ENCODE data around the gene TBC1D24.
"Not testable (repeated sequence)": the region's sequence is repeated elsewhere in the genome, so short reads cannot be mapped to it uniquely, and the experiment has no call there.

Gene TBC1D24

DNA sequence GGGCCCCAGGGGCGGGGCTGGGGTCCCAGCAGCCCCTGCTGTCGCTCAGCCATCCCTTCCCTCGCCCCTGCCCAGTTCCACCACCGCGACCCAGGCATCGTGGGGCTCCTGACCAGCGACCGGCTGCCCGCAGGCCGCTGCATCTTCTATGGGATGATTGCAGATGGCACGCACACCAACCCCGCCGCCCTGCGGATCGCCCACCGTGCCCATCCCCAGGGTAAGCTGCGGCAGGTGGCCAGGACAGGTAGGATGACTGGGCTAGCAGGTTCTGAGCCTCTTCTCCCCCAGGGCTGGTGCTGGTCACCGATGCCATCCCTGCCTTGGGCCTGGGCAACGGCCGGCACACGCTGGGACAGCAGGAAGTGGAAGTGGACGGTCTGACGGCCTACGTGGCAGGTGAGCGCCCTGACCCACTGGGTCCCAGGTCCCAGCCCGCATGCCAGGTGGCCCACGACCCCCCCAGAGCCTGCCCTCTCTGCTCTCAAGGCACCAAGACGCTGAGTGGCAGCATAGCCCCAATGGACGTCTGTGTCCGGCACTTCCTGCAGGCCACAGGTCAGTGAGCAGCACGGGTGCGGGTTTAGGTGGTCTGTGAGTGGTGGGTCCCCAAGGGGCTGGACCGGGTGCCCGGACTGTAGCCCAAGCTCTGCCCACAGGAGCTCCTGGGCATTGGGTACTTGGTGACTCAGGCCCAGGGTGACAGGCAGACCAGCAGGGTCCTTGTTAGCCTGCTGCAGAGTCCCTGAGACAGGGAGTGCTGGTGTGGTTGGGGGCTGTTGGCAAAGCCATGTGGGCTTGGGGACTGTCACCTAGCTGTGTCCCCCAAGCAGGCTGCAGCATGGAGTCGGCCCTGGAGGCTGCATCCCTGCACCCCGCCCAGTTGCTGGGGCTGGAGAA lies 53.5 kb downstream of the TBC1D24 start:
- Histone ChIP-seq H3K4me1 (ENCODE audit: insufficient read depth, low read length) (peaks cover 5% of the 10 kb centered on the region), H3K27me3 (ENCODE audit: control insufficient read depth in 1 of 2, insufficient read depth in 2 of 2, low read length in 2 of 2) (no peaks in the 10 kb centered on the region), H3K4me3 (ENCODE audit: low read depth in 1 of 2, low read length in 2 of 2) (no peak overlapping the region), H3K36me3 (ENCODE audit: insufficient read depth, low read length) (peaks cover 33% of the 10 kb centered on the region), H3K9me3 (ENCODE audit: low read length) (no peaks in the 10 kb centered on the region), H3K9ac (ENCODE audit: low read length) (no peak overlapping the region), H3K27ac (ENCODE audit: low read depth, low read length) (no peak overlapping the region)

- no peaks in the 10 kb centered on the region for H3K9me3 ChIP-seq (ENCODE audit: low read length)
- peaks cover 26% of the 10 kb centered on the region for H3K36me3 ChIP-seq (ENCODE audit: insufficient read depth, low read length)
- no peak overlapping the region for H3K9ac ChIP-seq (ENCODE audit: low read length)
- no peak overlapping the region for H3K27ac ChIP-seq (ENCODE audit: low read depth, low read length)
- no peak overlapping the region for H3K4me3 ChIP-seq (ENCODE audit: low read depth in 1 of 2, low read length in 2 of 2)
- peaks cover 5% of the 10 kb centered on the region for H3K4me1 ChIP-seq (ENCODE audit: insufficient read depth, low read length)
- no peaks in the 10 kb centered on the region for H3K27me3 ChIP-seq (ENCODE audit: control insufficient read depth in 1 of 2, insufficient read depth in 2 of 2, low read length in 2 of 2)
Measured at GRCh38 chr16:2529061-2529931, 54.4 kb downstream of the TBC1D24 start.

DNA sequence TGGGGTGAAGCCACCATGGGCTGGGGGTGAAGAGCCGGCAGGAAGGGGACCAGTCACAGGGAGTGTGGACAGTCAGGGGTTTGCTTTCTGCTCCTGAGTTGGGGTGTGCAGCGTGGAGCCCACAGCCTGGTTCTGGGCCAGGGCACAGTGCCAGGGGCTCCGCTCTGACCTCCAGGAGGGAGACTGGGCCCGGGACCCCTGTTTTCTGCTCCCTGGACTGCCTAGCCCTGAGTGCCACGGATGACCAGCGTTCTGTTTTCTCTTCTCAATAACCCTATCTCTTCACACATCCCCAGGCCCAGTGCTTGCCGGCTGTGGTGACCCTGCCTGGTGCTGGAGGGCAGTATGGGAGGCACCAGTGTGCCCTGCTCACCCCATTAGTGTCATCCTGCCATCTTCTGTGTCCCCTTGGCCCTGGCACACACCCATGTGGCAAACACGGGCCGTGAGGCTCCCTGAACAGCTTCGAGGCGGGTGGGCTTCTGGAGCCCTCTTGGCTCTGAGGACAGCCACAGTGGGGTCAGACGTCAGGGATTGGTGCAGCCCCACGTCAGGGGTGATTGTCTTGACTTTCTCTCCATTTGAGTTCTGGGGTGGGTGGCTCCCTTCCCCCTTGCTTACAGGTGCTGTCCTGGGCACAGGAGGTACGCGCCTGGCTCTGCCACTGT lies 55.2 kb downstream of the TBC1D24 start:
- peaks cover 20% of the 10 kb centered on the region for H3K36me3 ChIP-seq (ENCODE audit: insufficient read depth, low read length)
- H3K4me1 ChIP-seq (ENCODE audit: insufficient read depth, low read length) = peaks cover 5% of the 10 kb centered on the region
- no peaks in the 10 kb centered on the region for H3K9me3 ChIP-seq (ENCODE audit: low read length)
- H3K4me3 ChIP-seq (ENCODE audit: low read depth in 1 of 2, low read length in 2 of 2) = no peak overlapping the region
- H3K27me3 ChIP-seq (ENCODE audit: control insufficient read depth in 1 of 2, insufficient read depth in 2 of 2, low read length in 2 of 2) = no peaks in the 10 kb centered on the region
- H3K9ac ChIP-seq (ENCODE audit: low read length) = no peak overlapping the region
- no peak overlapping the region for H3K27ac ChIP-seq (ENCODE audit: low read depth, low read length)

DNA sequence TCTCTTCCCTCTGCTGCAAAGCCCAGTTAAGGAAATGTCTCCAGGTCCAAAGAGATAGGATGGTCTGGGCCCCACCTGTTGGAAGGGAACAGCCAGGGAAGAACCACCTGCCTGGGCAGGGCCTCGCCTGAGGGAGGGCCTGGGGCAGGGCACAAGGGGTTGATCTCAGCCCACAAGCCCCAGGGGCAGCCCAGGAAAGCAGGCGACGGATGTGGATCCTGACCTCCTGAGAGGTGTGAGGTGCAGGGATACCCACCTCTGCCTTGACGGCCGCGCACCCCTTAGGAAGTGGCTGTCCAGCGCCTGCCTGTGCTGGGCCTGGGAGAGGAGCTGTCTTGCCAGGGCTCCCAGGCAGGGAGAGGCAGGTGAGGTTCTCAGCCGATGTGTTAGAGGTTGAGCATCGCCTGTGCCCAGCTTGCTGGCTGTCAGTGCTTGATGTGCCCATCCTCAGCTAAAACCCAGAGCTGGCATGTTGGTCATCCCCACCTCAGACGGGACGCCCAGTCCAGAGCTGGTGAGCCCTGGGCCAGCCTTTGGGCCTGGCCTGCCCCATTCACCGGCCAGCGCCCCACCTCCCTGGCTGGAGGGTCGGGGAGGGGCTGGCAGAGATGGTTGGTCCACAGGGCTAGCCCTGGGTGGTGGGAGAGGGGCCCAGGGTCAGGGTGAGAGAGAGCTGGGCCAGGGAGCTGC lies 55.8 kb downstream of the TBC1D24 start:
- Histone ChIP-seq H3K9ac (ENCODE audit: low read length) (no peak overlapping the region), H3K36me3 (ENCODE audit: insufficient read depth, low read length) (peaks cover 20% of the 10 kb centered on the region), H3K4me3 (ENCODE audit: low read depth in 1 of 2, low read length in 2 of 2) (peak overlapping the region in 1 of 2 donors; percentile 59), H3K4me1 (ENCODE audit: insufficient read depth, low read length) (peaks cover 5% of the 10 kb centered on the region), H3K27me3 (ENCODE audit: control insufficient read depth in 1 of 2, insufficient read depth in 2 of 2, low read length in 2 of 2) (no peaks in the 10 kb centered on the region), H3K9me3 (ENCODE audit: low read length) (no peaks in the 10 kb centered on the region), H3K27ac (ENCODE audit: low read depth, low read length) (peak overlapping the region; percentile 65)

DNA sequence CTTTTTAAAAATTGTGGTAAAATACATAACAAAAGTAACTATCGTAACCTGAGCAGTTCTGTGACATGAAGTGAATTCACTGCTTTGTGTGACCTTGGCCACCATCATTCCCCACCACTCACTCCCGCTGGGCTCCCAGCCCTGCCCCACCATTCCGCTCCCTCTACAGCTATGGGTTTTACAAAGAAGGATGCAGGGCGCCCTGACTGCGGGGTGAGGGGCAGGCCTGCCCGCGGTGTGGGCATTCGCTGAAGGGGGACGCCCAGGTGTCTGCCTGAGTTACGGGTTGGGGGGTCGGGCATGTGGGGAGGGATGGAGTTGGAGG lies 56.4 kb downstream of the TBC1D24 start, which contains the start of gene CEMP1:
TSS of gene CEMP1 (minus strand) at position 38 of the 325 bp plus-strand sequence. CDS start 335 bp downstream, outside the sequence.
- Histone ChIP-seq H3K9me3 (ENCODE audit: low read length) (no peaks in the 10 kb centered on the region), H3K9ac (ENCODE audit: low read length) (peak within 1 kb of the TSS; percentile 96), H3K27me3 (ENCODE audit: control insufficient read depth in 1 of 2, insufficient read depth in 2 of 2, low read length in 2 of 2) (no peaks in the 10 kb centered on the region), H3K36me3 (ENCODE audit: insufficient read depth, low read length) (peaks cover 16% of the 10 kb centered on the region), H3K27ac (ENCODE audit: low read depth, low read length) (peak within 1 kb of the TSS; percentile 81), H3K4me3 (ENCODE audit: low read depth in 1 of 2, low read length in 2 of 2) (peak within 1 kb of the TSS; percentile 63 to 87), H3K4me1 (ENCODE audit: insufficient read depth, low read length) (peaks cover 5% of the 10 kb centered on the region)

- H3K27ac ChIP-seq (ENCODE audit: low read depth, low read length) = peak overlapping the region; percentile 81
- peaks cover 6% of the 10 kb centered on the region for H3K4me1 ChIP-seq (ENCODE audit: insufficient read depth, low read length)
- H3K9ac ChIP-seq (ENCODE audit: low read length) = peak overlapping the region; percentile 96
- H3K36me3 ChIP-seq (ENCODE audit: insufficient read depth, low read length) = peaks cover 16% of the 10 kb centered on the region
- no peaks in the 10 kb centered on the region for H3K9me3 ChIP-seq (ENCODE audit: low read length)
- no peaks in the 10 kb centered on the region for H3K27me3 ChIP-seq (ENCODE audit: control insufficient read depth in 1 of 2, insufficient read depth in 2 of 2, low read length in 2 of 2)
- peak overlapping the region; percentile 63 to 87 for H3K4me3 ChIP-seq (ENCODE audit: low read depth in 1 of 2, low read length in 2 of 2)
Measured at GRCh38 chr16:2531696-2532493, 57.0 kb downstream of the TBC1D24 start.

DNA sequence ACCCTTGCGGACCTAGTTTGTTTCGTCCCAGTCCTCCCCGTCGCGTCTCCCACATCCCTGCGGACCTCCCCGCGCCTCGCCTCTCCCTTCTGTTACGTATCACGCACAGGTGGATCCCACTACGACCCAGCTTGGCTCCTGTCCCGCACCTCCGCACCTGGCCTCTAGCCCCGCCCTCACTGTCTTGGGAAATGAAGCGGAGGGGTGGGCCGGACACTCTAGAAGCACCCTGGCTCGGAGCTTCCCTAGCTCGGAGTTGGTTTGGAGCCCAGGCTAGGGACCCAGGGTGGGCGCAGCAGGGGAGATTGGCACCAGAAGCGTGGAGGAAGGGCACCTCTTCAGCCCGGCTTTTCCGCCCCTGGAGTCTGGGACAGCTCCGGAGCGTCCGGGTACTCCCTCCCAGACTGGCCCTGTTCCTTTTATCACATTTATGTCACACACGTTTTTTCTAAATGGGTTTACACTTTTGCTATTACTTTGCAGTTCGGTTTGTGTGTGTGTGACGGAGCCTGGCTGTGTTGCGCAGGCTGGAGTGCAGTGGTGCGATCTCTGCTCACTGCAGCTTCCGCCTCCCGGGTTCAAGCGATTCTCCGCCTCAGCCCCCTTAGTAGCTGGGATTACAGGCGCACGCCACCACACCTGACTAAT lies 57.7 kb downstream of the TBC1D24 start:
- peaks cover 9% of the 10 kb centered on the region for H3K4me1 ChIP-seq (ENCODE audit: insufficient read depth, low read length)
- peak overlapping the region; percentile 81 for H3K27ac ChIP-seq (ENCODE audit: low read depth, low read length)
- peak overlapping the region; percentile 96 for H3K9ac ChIP-seq (ENCODE audit: low read length)
- peaks cover 16% of the 10 kb centered on the region for H3K36me3 ChIP-seq (ENCODE audit: insufficient read depth, low read length)
- H3K9me3 ChIP-seq (ENCODE audit: low read length) = no peaks in the 10 kb centered on the region
- H3K4me3 ChIP-seq (ENCODE audit: low read depth in 1 of 2, low read length in 2 of 2) = peak overlapping the region; percentile 63 to 87
- no peaks in the 10 kb centered on the region for H3K27me3 ChIP-seq (ENCODE audit: control insufficient read depth in 1 of 2, insufficient read depth in 2 of 2, low read length in 2 of 2)

GRCh38 chr16:2533142-2533755 lies 58.3 kb downstream of the TBC1D24 start:
- Histone ChIP-seq H3K9ac (ENCODE audit: low read length) (peak overlapping the region; percentile 96), H3K27ac (ENCODE audit: low read depth, low read length) (peak overlapping the region; percentile 81), H3K36me3 (ENCODE audit: insufficient read depth, low read length) (peaks cover 16% of the 10 kb centered on the region), H3K4me3 (ENCODE audit: low read depth in 1 of 2, low read length in 2 of 2) (peak overlapping the region; percentile 63 to 87)
- not testable (repeated sequence) for H3K9me3 ChIP-seq (ENCODE audit: low read length); H3K4me1 ChIP-seq (ENCODE audit: insufficient read depth, low read length); H3K27me3 ChIP-seq (ENCODE audit: control insufficient read depth in 1 of 2, insufficient read depth in 2 of 2, low read length in 2 of 2)

DNA sequence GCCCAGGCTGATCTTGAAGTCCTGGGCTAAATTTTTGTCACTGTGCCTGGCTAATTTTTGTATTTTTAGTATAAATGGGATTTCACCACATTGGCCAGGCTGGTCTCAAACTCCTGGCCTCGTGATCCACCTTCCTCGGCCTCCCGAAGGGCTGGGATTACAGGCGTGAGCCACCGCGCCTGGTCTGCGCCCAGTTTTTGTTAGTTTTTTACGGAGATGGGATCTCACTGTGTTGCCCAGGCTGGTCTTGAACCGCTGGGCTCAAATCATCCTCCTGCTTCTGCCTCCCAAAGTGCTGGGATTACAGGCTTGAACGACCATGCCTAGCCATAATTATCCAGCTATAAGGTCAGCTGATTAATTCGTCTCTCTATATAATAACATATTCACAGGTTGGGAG lies 59.0 kb downstream of the TBC1D24 start:
- Histone ChIP-seq H3K9ac (ENCODE audit: low read length) (no peak overlapping the region), H3K27me3 (ENCODE audit: control insufficient read depth in 1 of 2, insufficient read depth in 2 of 2, low read length in 2 of 2) (no peaks in the 10 kb centered on the region), H3K36me3 (ENCODE audit: insufficient read depth, low read length) (peaks cover 16% of the 10 kb centered on the region), H3K4me3 (ENCODE audit: low read depth in 1 of 2, low read length in 2 of 2) (no peak overlapping the region), H3K4me1 (ENCODE audit: insufficient read depth, low read length) (peaks cover 9% of the 10 kb centered on the region), H3K27ac (ENCODE audit: low read depth, low read length) (no peak overlapping the region), H3K9me3 (ENCODE audit: low read length) (no peaks in the 10 kb centered on the region)

Data from muscle layer of colon (tissue), 2 donors.